Mesothelial cell of epicardium (in vitro differentiated cells): ENCODE measurements around the gene RBM48. TPM values are rescaled to one million over a fixed set of nuclear protein-coding genes. Genes with fewer than 3 reads are reported as not detected.

ENCODE experiments used
- DNase-seq, 2 experiments: peaks; one replicate each; pipeline ENCODE4 v3.0.0; 2021; ENCODE audit warnings: low spot score in 2 of 2; ENCODE audit not compliant: unreplicated experiment in 2 of 2
- H3K27ac Mint-ChIP-seq: 2 replicates; pipeline ENCODE4 v1.8.0; 2021; ENCODE audit warnings: mixed read lengths
- H3K27me3 Mint-ChIP-seq: 2 replicates; pipeline ENCODE4 v1.8.0; 2021; ENCODE audit warnings: low read depth, mixed read lengths
- H3K36me3 Mint-ChIP-seq: 2 replicates; pipeline ENCODE4 v1.8.0; 2021; ENCODE audit warnings: mixed read lengths
- H3K4me1 Mint-ChIP-seq: 2 replicates; pipeline ENCODE4 v1.8.0; 2021; ENCODE audit warnings: mixed read lengths
- H3K4me3 Mint-ChIP-seq: 2 replicates; pipeline ENCODE4 v1.8.0; 2021; ENCODE audit warnings: mild to moderate bottlenecking, moderate library complexity, mixed read lengths
- H3K9me3 Mint-ChIP-seq: 2 replicates; pipeline ENCODE4 v1.8.0; 2021; ENCODE audit warnings: mixed read lengths
- total RNA-seq: library from RNA; stranded (reverse); gene quantifications from 3 replicates; pipeline ENCODE4 v1.2.1, GENCODE V29; 2021
- TF ChIP-seq, protein P1 (sequence below): fragments of 200-600 bp; sonication (generic); IDR thresholded peaks from one replicate; pipeline ENCODE4 v1.5.0; 2021; ENCODE audit warnings: antibody characterized with exemption; ENCODE audit not compliant: unreplicated experiment

The RBM48 gene
- total RNA-seq, 1 donor from 2014 or later = 14.3 TPM

DNA sequence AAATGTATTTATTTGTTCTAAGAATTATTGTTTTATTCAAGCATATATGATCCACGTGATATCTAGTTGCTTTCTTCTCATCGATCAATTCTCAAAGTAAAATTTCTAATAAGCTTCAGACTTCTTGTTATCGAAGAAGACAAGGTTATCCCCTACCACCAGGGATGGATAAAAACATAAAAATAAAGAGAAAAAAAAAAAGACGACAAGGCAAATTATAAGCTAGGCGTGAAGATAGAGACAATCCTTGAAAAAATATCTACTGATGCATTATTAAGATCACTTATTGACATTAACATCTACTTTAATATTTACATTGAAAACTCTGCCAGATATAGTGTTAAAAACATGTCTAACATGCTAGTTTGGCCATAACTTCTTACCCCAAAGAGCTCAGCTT is 19.6 kb upstream of the RBM48 start:
- no peaks in the 10 kb centered on the region for H3K27me3 Mint-ChIP-seq
- no peak overlapping the region for H3K4me3 Mint-ChIP-seq
- no peak for DNase-seq
- no peaks in the 10 kb centered on the region for H3K9me3 Mint-ChIP-seq
- TF ChIP-seq, protein P1, sequence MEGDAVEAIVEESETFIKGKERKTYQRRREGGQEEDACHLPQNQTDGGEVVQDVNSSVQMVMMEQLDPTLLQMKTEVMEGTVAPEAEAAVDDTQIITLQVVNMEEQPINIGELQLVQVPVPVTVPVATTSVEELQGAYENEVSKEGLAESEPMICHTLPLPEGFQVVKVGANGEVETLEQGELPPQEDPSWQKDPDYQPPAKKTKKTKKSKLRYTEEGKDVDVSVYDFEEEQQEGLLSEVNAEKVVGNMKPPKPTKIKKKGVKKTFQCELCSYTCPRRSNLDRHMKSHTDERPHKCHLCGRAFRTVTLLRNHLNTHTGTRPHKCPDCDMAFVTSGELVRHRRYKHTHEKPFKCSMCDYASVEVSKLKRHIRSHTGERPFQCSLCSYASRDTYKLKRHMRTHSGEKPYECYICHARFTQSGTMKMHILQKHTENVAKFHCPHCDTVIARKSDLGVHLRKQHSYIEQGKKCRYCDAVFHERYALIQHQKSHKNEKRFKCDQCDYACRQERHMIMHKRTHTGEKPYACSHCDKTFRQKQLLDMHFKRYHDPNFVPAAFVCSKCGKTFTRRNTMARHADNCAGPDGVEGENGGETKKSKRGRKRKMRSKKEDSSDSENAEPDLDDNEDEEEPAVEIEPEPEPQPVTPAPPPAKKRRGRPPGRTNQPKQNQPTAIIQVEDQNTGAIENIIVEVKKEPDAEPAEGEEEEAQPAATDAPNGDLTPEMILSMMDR = no peak
- peaks cover 29% of the 10 kb centered on the region for H3K36me3 Mint-ChIP-seq
- no peaks in the 10 kb centered on the region for H3K4me1 Mint-ChIP-seq
- no peak overlapping the region for H3K27ac Mint-ChIP-seq

DNA sequence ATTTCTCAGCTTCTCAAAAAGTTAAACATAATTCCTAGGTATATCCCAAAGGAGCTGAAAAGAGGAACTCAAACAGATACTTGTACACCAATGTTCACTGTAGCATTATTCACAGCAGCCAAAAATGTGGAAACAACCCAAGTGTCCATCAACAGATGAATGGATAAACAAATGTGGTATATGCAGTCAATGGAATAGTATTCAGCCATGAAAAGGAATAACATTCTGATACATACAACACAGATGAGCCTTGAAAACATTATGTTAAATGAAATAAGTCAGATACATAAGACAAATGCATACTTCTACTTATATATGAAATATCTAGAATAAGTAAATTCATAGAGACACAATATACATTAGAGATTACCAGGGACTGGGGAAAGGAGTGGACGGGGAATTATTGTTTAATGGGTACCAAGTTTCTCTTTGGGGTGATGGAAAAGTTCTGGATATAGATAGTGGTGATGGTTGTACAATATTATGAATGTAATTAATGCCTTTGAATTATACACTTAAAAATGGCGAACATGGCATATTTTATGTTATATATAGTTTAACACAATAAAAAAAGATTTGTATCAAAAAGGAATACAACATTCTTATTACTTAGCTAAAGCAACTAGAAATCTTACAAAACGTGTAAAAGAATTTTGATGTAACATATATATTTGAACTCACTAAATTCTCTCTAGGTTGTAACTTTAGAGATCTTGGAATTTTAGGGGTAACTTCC is 15.3 kb upstream of the RBM48 start:
- Mint-ChIP-seq H3K27ac (no peak overlapping the region), H3K9me3 (no peaks in the 10 kb centered on the region), H3K36me3 (peaks cover 28% of the 10 kb centered on the region), H3K27me3 (no peaks in the 10 kb centered on the region), H3K4me3 (no peak overlapping the region), H3K4me1 (no peaks in the 10 kb centered on the region)
- TF ChIP-seq, protein P1 = no peak
- DNase-seq = no peak

DNA sequence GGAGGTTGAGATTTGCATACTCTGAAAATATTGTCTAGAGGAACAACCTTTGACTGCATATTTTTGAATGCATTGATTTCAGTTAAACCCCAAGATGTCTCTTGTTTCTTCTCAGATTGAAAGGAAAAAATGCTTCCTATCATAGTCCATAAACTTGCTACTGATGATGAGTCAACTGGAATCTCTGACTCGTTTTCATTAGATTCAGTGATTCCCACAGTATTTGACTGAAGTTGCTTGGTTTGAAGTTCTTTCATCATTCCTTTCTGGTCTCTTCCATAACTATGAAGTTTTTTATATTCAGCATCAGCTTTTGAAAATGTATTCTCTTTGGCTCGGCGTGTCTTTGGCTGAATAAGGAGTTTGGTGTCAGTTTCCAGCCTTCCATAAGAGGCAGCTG is 11.0 kb upstream of the RBM48 start:
- Mint-ChIP-seq H3K4me1 (no peaks in the 10 kb centered on the region), H3K9me3 (no peaks in the 10 kb centered on the region), H3K27ac (no peak overlapping the region), H3K4me3 (no peak overlapping the region), H3K36me3 (peaks cover 23% of the 10 kb centered on the region), H3K27me3 (no peaks in the 10 kb centered on the region)
- TF ChIP-seq, protein P1 = no peak
- DNase-seq = no peak

DNA sequence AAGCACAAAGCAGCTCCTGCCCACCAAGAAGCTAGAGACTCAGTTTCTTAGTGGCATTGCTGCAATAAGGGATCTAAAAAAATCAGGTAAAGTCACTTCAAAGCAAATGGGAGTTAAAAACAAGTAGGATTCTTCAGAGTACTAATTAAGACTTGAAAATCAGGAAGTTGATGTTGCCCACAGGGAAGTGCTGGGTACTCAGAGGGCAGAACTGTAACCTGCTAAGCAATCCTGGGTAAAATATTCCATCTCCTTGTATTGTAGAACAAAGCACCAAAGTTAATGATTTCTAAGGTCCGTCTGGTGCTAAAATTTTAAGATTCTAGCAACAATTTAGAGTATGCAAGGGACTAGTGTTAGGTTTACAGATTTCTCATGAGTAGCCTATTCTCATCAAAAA is 8.6 kb upstream of the RBM48 start:
- no peak for DNase-seq
- H3K4me1 Mint-ChIP-seq = no peaks in the 10 kb centered on the region
- no peak overlapping the region for H3K27ac Mint-ChIP-seq
- H3K27me3 Mint-ChIP-seq = no peaks in the 10 kb centered on the region
- TF ChIP-seq, protein P1 = no peak
- no peak overlapping the region for H3K4me3 Mint-ChIP-seq
- H3K9me3 Mint-ChIP-seq = no peaks in the 10 kb centered on the region
- peaks cover 15% of the 10 kb centered on the region for H3K36me3 Mint-ChIP-seq

DNA sequence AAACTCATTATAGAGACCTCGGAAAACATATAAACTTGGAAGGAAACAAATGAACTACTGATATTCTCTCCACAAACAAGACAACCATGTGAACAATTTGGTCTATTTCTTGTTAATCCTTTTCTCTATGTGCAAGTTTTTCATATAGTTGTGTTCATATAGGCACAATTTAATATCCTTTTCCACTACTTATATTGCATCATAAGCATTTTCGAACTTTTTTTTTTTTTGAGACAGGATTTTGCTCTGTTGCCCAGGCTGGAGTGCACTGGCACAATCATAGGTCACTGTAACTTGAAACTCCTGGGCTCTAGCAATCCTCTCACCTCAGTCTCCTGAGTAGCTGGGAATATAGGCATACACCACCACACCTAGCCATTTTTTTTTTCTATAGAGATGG is 5.5 kb upstream of the RBM48 start:
- H3K9me3 Mint-ChIP-seq = no peaks in the 10 kb centered on the region
- H3K27ac Mint-ChIP-seq = no peak overlapping the region
- H3K36me3 Mint-ChIP-seq = peaks cover 2% of the 10 kb centered on the region

More for the DNA sequence above, 5.5 kb upstream of the RBM48 start:
- Mint-ChIP-seq H3K27me3 (no peaks in the 10 kb centered on the region), H3K4me1 (peaks cover 12% of the 10 kb centered on the region), H3K4me3 (no peak overlapping the region)
- TF ChIP-seq, protein P1 = no peak
- DNase-seq = no peak
